Measurements from ENCODE around the gene AK1. TPM values are rescaled to one million over a fixed set of nuclear protein-coding genes. Genes with fewer than 3 reads are reported as not detected.

AK1 gene
- total RNA-seq, 1 experiment from 2014 or later, result 31.6 TPM

GRCh38 chr9:127913682-127914081 is 36.2 kb upstream of the AK1 start:
- no peaks in the 10 kb centered on the region for H3K79me1 ChIP-seq (ENCODE audit: insufficient read depth, low read depth, low read length, poor library complexity, severe bottlenecking)
- no peak overlapping the region for H2BK120ac ChIP-seq (ENCODE audit: low read depth, low read length, poor library complexity, severe bottlenecking)
- H3K4me3 Mint-ChIP-seq, result no peak overlapping the region
- H3K23me2 ChIP-seq (ENCODE audit: insufficient read length, low read depth, low read length, poor library complexity, severe bottlenecking), result peaks cover 5% of the 10 kb centered on the region
- no peaks in the 10 kb centered on the region for H3K79me2 ChIP-seq (ENCODE audit: insufficient read depth, low read length)
- H3K27me3 Mint-ChIP-seq (ENCODE audit: low read depth), result peaks cover 11% of the 10 kb centered on the region
- peaks cover 2% of the 10 kb centered on the region; the same call in 1 of the 2 replicates for H3K4me1 ChIP-seq (ENCODE audit: insufficient read depth, low read length)
- no peak overlapping the region for H2BK15ac ChIP-seq (ENCODE audit: low read depth, low read length)
- WGBS (ENCODE audit: extremely low coverage, insufficient read length, low lambda C conversion rate), result no CpG with 5 or more reads among the region's 11 CpGs
- no peak overlapping the region for H3K27ac Mint-ChIP-seq
- peaks cover 2% of the 10 kb centered on the region; the same call in 1 of the 2 replicates for H3K27me3 ChIP-seq (ENCODE audit: insufficient read depth, low read length)
- TF ChIP-seq CTCF (conservative IDR thresholded peaks at IDR 0.05), result no peak
- H4K20me1 ChIP-seq (ENCODE audit: control insufficient read depth, insufficient read depth, insufficient read length), result peaks cover 2% of the 10 kb centered on the region
- H3K23ac ChIP-seq (ENCODE audit: insufficient read length, low read depth, low read length), result no peak overlapping the region
- no peak overlapping the region for H3K27ac ChIP-seq (ENCODE audit: insufficient read length, low read depth, low read length)
- no peak overlapping the region for H4K91ac ChIP-seq (ENCODE audit: insufficient read length, low read depth, low read length)
- no peak overlapping the region for H3K14ac ChIP-seq (ENCODE audit: insufficient read depth, low read length)
- H3K9me3 Mint-ChIP-seq, result no peaks in the 10 kb centered on the region
- H4K8ac ChIP-seq (replicated peaks; ENCODE audit: insufficient read length, low read depth, low read length), result no peak overlapping the region
- no peak overlapping the region for H2BK12ac ChIP-seq (ENCODE audit: insufficient read length, low read depth, low read length)
- H3K9me3 ChIP-seq (ENCODE audit: control insufficient read depth, low read depth, low read length), result no peaks in the 10 kb centered on the region
- H3K18ac ChIP-seq (ENCODE audit: insufficient read length, low read depth, low read length), result no peak overlapping the region
- no peak overlapping the region for H2AK5ac ChIP-seq (ENCODE audit: insufficient read length, low read length)
- H2AFZ ChIP-seq (ENCODE audit: low read length), result no peak overlapping the region
- H4K5ac ChIP-seq (ENCODE audit: insufficient read length, low read depth, low read length), result no peak overlapping the region
- H3K4ac ChIP-seq (ENCODE audit: low read depth, low read length), result no peak overlapping the region
- H3T11ph ChIP-seq (ENCODE audit: low read length), result no peak overlapping the region
- peaks cover 9 to 19% (median 9%) of the 10 kb centered on the region in 3 experiments for H3K36me3 Mint-ChIP-seq (ENCODE audit: insufficient read depth in 1 of 3, low read depth in 3 of 3)
- DNase-seq, result no peak
- H3K9ac ChIP-seq (ENCODE audit: extremely low read depth, insufficient read length, low read length), result no peak overlapping the region
- no peak overlapping the region for H3K4me2 ChIP-seq (ENCODE audit: insufficient read depth, insufficient read length, low read length)
- H3K56ac ChIP-seq (ENCODE audit: insufficient read length, low read depth, low read length), result no peak overlapping the region
- H3K4me1 Mint-ChIP-seq, result peaks cover 15 to 17% of the 10 kb centered on the region in 2 experiments
- H2BK5ac ChIP-seq (ENCODE audit: insufficient read length, low read length), result no peak overlapping the region
- H2BK20ac ChIP-seq (ENCODE audit: low read depth, low read length, poor library complexity, severe bottlenecking), result no peak overlapping the region

All from H9 (cell line).